Measurements from ENCODE around the gene FAM3D. TPM values are rescaled to one million over a fixed set of nuclear protein-coding genes. Genes with fewer than 3 reads are reported as not detected.

The FAM3D gene
- total RNA-seq, 1 donor from 2014 or later, result not detected

DNA sequence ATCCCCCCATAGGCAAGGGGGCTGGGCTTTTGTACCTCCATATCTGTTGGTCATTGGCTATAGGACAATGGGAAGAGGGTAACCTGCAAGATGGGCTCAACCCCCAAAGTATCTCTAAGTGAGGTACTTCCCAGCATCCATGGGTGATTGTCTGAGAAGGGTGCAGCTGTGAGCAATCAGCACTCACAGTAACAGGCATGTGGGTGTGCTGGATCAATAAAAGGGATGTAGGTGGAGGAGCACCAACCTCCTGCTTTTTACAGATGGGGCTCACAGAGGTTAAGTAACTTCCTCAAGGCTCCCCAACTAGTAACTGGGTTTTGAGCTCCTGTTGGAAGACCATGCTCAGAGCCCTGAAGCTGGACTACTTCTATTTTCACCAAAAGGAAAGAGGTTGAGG, 63.0 kb downstream of the FAM3D start:
- no peak overlapping the region for H3K27ac Mint-ChIP-seq
- H3K27me3 Mint-ChIP-seq, result peaks cover 14% of the 10 kb centered on the region
- H3K4me1 Mint-ChIP-seq, result peaks cover 3% of the 10 kb centered on the region
- no peaks in the 10 kb centered on the region for H3K9me3 Mint-ChIP-seq
- H3K36me3 Mint-ChIP-seq (ENCODE audit: low read depth), result no peaks in the 10 kb centered on the region
- intact Hi-C loops (cut with micrococcal nuclease), result no loop called here
- no peak for DNase-seq
- H3K4me3 Mint-ChIP-seq, result no peak overlapping the region

DNA sequence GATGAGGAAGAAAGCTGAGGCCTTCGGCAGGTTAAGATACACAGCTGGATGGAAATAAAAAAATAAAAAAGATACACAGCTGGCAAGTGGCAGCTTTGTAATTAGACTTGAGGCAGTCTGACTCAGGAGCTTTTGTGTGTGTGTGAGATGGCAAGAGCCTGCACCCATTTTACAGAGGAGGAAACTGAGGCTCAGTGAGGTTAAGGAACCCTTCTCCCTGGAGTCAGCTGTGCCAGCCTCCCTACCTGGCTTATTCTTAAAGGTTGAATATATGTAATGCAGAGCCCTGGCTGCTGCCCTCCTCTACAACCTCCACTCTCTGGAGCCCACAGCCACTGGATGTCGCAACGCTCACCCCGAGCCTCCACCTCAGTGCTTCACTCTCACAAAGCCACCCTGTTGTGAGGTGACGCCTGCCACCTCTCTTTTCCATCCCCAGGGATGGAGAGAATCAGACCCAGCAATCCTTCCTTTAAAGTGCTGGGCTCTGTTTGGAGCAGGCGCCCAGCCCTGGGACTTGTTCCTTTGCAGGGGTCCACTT, 68.7 kb downstream of the FAM3D start:
- intact Hi-C loops (cut with micrococcal nuclease), result no loop called here

GRCh38 chr3:58596834-58597518, 69.6 kb downstream of the FAM3D start:
- H3K27ac Mint-ChIP-seq, result no peak overlapping the region
- DNase-seq, result no peak
- intact Hi-C loops (cut with micrococcal nuclease), result no loop called here
- no peaks in the 10 kb centered on the region for H3K9me3 Mint-ChIP-seq
- H3K36me3 Mint-ChIP-seq (ENCODE audit: low read depth), result no peaks in the 10 kb centered on the region
- no peak overlapping the region for H3K4me3 Mint-ChIP-seq
- H3K4me1 Mint-ChIP-seq, result no peaks in the 10 kb centered on the region
- H3K27me3 Mint-ChIP-seq, result peaks cover 8% of the 10 kb centered on the region

More for the DNA sequence above, 68.7 kb downstream of the FAM3D start:
- Mint-ChIP-seq H3K27ac (no peak overlapping the region), H3K4me1 (no peaks in the 10 kb centered on the region), H3K36me3 (ENCODE audit: low read depth) (no peaks in the 10 kb centered on the region), H3K27me3 (peaks cover 11% of the 10 kb centered on the region), H3K4me3 (no peak overlapping the region), H3K9me3 (no peaks in the 10 kb centered on the region)
- no peak for DNase-seq

DNA sequence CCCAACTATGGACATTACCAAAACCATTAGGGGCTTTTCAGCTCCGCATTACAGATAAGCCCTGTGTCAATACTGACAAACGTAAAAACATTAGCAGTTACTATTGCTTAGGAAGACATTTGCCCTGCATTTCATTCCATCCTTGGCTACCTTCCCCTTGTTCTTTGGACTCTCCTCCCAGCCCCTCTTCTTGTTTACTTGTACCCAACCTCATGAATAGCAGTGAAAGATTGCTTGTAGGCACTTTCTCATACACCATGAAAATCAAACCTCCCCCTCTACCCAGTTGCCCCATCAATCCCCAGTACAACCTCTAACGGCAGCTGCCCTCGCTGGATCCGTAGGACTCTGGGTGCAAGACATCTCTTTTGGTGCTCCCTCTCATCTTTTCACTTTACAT, 72.5 kb downstream of the FAM3D start:
- intact Hi-C loops (cut with micrococcal nuclease), result no loop called here
- Mint-ChIP-seq H3K4me3 (no peak overlapping the region), H3K36me3 (ENCODE audit: low read depth) (no peaks in the 10 kb centered on the region), H3K27ac (no peak overlapping the region), H3K9me3 (no peaks in the 10 kb centered on the region), H3K4me1 (no peaks in the 10 kb centered on the region), H3K27me3 (peaks cover 13% of the 10 kb centered on the region)
- DNase-seq, result no peak

DNA sequence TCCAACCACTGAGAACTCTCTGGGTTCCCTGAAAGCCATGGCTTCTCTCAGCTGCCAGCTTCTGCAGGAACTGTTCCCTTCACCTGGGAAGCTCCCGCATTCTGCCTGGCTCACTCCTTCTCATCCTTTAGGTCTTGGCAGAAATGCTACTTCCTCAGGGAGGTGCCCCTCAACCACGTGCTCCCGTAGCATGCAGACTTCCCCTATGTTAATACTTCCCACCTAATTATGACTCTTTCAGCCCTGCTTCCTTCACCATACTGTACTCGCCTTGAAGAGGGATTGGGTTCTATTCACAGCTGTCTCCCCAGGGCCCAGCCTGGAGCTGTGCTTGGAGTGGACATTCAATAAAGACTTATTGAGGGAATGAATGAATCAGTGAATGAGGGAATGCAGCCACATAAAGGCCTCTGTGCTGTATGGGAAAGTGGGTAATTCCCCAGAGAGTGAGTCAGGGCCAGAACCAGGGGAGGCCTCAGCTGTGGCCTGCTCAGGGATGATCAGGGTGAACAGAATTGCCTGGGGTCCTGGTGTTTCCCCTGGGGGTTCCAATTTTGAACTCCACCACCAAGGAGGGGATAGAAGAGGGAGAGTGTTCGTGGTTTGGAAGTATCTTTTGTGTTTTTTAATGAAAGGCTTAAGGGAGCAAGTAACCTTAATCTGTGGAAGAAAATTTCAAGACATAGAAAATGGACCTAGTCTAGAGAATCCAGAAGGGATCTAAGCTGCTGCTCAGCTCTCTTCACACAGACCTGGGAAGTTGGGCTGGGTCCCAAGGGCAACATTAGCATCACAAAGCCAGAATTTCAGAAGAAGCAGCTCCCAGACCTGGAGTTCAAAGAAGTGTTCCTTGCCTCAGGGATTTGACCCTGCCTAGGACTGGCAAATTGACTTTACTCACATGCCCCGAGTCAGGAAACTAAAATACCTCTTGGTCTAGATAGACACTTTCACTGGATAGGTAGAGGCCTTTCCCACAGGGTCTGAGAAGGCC, 74.8 kb downstream of the FAM3D start:
- H3K27ac Mint-ChIP-seq, result no peak overlapping the region
- peaks cover 1% of the 10 kb centered on the region for H3K36me3 Mint-ChIP-seq (ENCODE audit: low read depth)
- intact Hi-C loops (cut with micrococcal nuclease), result no loop called here
- DNase-seq, result no peak
- no peaks in the 10 kb centered on the region for H3K9me3 Mint-ChIP-seq
- H3K4me1 Mint-ChIP-seq, result no peaks in the 10 kb centered on the region
- H3K4me3 Mint-ChIP-seq, result no peak overlapping the region
- H3K27me3 Mint-ChIP-seq, result peaks cover 26% of the 10 kb centered on the region

GRCh38 chr3:58588030-58588614, 78.5 kb downstream of the FAM3D start:
- Mint-ChIP-seq H3K9me3 (peaks cover 4% of the 10 kb centered on the region), H3K4me3 (no peak overlapping the region), H3K27me3 (peaks cover 52% of the 10 kb centered on the region), H3K27ac (no peak overlapping the region), H3K36me3 (ENCODE audit: low read depth) (peaks cover 3% of the 10 kb centered on the region), H3K4me1 (peaks cover 16% of the 10 kb centered on the region)
- no peak for DNase-seq
- intact Hi-C loops (cut with micrococcal nuclease), result no loop called here

- no peak for DNase-seq
- Mint-ChIP-seq H3K27ac (no peak overlapping the region), H3K4me1 (peaks cover 16% of the 10 kb centered on the region), H3K4me3 (no peak overlapping the region), H3K36me3 (ENCODE audit: low read depth) (peaks cover 3% of the 10 kb centered on the region), H3K9me3 (peaks cover 4% of the 10 kb centered on the region), H3K27me3 (peaks cover 52% of the 10 kb centered on the region)
- intact Hi-C loops (cut with micrococcal nuclease), result no loop called here
These were observed 79.8 kb downstream of the FAM3D start for GRCh38 chr3:58586776-58587192.

- Mint-ChIP-seq H3K27ac (no peak overlapping the region), H3K36me3 (ENCODE audit: low read depth) (peaks cover 3% of the 10 kb centered on the region), H3K9me3 (peaks cover 4% of the 10 kb centered on the region), H3K27me3 (peaks cover 58% of the 10 kb centered on the region), H3K4me1 (peaks cover 19% of the 10 kb centered on the region), H3K4me3 (peak overlapping the region; percentile 89)
- intact Hi-C loops (cut with micrococcal nuclease), result no loop called here
- DNase-seq, result no peak
These were observed 80.6 kb downstream of the FAM3D start for GRCh38 chr3:58585994-58586393.

GRCh38 chr3:58585005-58585786, 81.4 kb downstream of the FAM3D start:
- Mint-ChIP-seq H3K9me3 (peaks cover 4% of the 10 kb centered on the region), H3K4me3 (peak overlapping the region; percentile 89), H3K4me1 (peaks cover 19% of the 10 kb centered on the region), H3K27ac (no peak overlapping the region), H3K27me3 (peaks cover 57% of the 10 kb centered on the region), H3K36me3 (ENCODE audit: low read depth) (peaks cover 3% of the 10 kb centered on the region)
- intact Hi-C loops (cut with micrococcal nuclease), result no loop called here
- DNase-seq, result peak; percentile 85

- no peak overlapping the region for H3K27ac Mint-ChIP-seq
- peak; percentile 58 for DNase-seq
- peak overlapping the region; percentile 89 for H3K4me3 Mint-ChIP-seq
These were observed 81.9 kb downstream of the FAM3D start for GRCh38 chr3:58584690-58585004.

More at GRCh38 chr3:58584690-58585004, 81.9 kb downstream of the FAM3D start:
- peaks cover 4% of the 10 kb centered on the region for H3K9me3 Mint-ChIP-seq
- peaks cover 19% of the 10 kb centered on the region for H3K4me1 Mint-ChIP-seq
- intact Hi-C loops (cut with micrococcal nuclease), result no loop called here
- peaks cover 54% of the 10 kb centered on the region for H3K27me3 Mint-ChIP-seq
- peaks cover 3% of the 10 kb centered on the region for H3K36me3 Mint-ChIP-seq (ENCODE audit: low read depth)

Other genes starting within 250 kb of the FAM3D start
- gene PDHB, start 232.9 kb downstream of the FAM3D start, total RNA-seq, result 68.0 and 69.3 TPM in 2 replicates
- gene KCTD6, start 174.7 kb downstream of the FAM3D start, total RNA-seq, result 5.8 and 6.3 TPM in 2 replicates
- gene ACOX2, start 129.6 kb downstream of the FAM3D start, total RNA-seq, result not detected in 2 replicates
- gene FAM107A, start 89.4 kb downstream of the FAM3D start, total RNA-seq, result not detected in 2 replicates